ENCODE data around the gene DOK3.

Gene DOK3

DNA sequence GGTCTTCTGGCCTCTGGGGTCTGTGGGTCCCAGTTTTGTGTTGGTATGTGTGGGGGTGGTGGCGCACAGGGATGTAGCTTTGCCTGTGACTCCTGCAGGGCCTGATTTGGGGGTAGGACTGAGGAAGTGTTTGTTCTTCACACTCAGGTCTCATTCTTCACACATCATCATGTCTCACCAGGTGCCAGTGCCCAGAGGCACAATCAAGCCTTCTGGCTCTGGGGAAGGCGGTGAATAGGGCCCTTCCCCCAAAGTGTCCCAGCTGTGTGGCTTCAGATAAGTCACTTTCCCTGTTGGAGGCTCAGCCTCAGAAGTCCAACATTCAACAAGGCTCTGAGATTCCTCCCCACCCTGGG is 41.3 kb downstream of the DOK3 start:
- TF ChIP-seq, protein P1, sequence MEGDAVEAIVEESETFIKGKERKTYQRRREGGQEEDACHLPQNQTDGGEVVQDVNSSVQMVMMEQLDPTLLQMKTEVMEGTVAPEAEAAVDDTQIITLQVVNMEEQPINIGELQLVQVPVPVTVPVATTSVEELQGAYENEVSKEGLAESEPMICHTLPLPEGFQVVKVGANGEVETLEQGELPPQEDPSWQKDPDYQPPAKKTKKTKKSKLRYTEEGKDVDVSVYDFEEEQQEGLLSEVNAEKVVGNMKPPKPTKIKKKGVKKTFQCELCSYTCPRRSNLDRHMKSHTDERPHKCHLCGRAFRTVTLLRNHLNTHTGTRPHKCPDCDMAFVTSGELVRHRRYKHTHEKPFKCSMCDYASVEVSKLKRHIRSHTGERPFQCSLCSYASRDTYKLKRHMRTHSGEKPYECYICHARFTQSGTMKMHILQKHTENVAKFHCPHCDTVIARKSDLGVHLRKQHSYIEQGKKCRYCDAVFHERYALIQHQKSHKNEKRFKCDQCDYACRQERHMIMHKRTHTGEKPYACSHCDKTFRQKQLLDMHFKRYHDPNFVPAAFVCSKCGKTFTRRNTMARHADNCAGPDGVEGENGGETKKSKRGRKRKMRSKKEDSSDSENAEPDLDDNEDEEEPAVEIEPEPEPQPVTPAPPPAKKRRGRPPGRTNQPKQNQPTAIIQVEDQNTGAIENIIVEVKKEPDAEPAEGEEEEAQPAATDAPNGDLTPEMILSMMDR (IDR thresholded peaks at IDR 0.05; ENCODE audit: extremely low read depth, insufficient read depth, missing control alignments), result no peak
- in situ Hi-C loops (cut with MboI; ENCODE audit: low pct_unique_long_range_greater_than_20kb, low sequenced_read_pairs, unreplicated experiment), result no loop called here
- DNase-seq (ENCODE audit: low spot score), result no peak

GRCh38 chr5:177467436-177467835 is 42.2 kb downstream of the DOK3 start:
- in situ Hi-C loops (cut with MboI; ENCODE audit: low pct_unique_long_range_greater_than_20kb, low sequenced_read_pairs, unreplicated experiment), result no loop called here
- TF ChIP-seq, protein P1 (IDR thresholded peaks at IDR 0.05; ENCODE audit: extremely low read depth, insufficient read depth, missing control alignments), result no peak
- no peak for DNase-seq (ENCODE audit: low spot score)

GRCh38 chr5:177466861-177467260 is 42.8 kb downstream of the DOK3 start:
- in situ Hi-C loops (cut with MboI; ENCODE audit: low pct_unique_long_range_greater_than_20kb, low sequenced_read_pairs, unreplicated experiment), result no loop called here
- TF ChIP-seq, protein P1 (IDR thresholded peaks at IDR 0.05; ENCODE audit: extremely low read depth, insufficient read depth, missing control alignments), result no peak

DNA sequence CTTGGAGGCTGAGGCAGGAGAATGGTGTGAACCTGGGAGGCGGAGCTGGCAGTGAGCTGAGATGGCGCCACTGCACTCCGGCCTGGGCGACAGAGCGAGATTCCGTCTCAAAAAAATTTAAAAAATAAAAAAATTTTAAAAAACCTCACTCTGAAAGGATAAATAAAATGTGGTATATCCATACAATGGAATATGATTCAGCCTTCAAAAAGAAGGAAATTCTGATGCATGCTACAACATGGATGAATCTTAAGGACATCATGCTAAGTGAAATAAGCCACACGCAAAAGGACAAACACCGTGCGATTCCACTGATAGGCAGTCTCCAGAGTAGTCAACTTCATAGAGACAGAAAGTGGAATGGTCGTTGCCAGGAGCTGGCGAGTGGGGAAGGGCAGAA is 44.6 kb downstream of the DOK3 start:
- in situ Hi-C loops (cut with MboI; ENCODE audit: low pct_unique_long_range_greater_than_20kb, low sequenced_read_pairs, unreplicated experiment), result no loop called here
- no peak for DNase-seq (ENCODE audit: low spot score)

More at GRCh38 chr5:177466861-177467260, 42.8 kb downstream of the DOK3 start:
- no peak for DNase-seq (ENCODE audit: low spot score)

DNA sequence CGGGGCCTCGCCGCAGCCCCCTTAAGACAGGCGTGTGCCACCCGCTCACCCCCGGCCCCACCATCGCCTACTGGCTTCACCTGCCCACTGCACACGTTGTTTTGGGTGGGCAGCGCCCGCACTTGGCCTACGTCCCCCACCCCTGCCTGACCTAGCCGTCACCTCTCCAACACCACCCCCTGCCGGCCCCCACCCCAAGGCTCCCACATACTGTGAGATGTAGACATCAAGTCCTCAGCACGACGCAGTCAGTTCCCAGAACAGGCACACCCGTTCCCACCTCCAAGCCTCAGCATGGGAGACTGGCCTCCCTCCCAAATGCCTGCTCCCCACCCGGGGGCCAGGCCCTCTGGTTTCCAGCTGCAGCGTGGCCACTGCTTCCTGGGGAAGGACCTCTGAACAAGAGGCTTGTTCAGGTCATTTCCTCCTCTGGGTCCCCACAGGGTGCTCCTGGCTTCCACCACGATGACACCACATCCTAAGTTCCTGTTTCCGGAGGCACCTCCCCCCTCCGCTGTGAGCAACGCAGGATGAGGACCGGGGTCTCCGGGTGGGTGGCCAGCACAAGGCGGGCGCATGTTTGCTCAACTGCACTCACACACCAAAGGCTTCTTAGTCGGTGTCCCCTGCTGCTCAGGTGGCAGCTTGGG is 47.5 kb downstream of the DOK3 start:
- in situ Hi-C loops (cut with MboI; ENCODE audit: low pct_unique_long_range_greater_than_20kb, low sequenced_read_pairs, unreplicated experiment), result no loop called here
- no peak for DNase-seq (ENCODE audit: low spot score)
- TF ChIP-seq, protein P1 (IDR thresholded peaks at IDR 0.05; ENCODE audit: extremely low read depth, insufficient read depth, missing control alignments), result no peak

More for the DNA sequence above, 44.6 kb downstream of the DOK3 start:
- TF ChIP-seq, protein P1 (IDR thresholded peaks at IDR 0.05; ENCODE audit: extremely low read depth, insufficient read depth, missing control alignments), result no peak

DNA sequence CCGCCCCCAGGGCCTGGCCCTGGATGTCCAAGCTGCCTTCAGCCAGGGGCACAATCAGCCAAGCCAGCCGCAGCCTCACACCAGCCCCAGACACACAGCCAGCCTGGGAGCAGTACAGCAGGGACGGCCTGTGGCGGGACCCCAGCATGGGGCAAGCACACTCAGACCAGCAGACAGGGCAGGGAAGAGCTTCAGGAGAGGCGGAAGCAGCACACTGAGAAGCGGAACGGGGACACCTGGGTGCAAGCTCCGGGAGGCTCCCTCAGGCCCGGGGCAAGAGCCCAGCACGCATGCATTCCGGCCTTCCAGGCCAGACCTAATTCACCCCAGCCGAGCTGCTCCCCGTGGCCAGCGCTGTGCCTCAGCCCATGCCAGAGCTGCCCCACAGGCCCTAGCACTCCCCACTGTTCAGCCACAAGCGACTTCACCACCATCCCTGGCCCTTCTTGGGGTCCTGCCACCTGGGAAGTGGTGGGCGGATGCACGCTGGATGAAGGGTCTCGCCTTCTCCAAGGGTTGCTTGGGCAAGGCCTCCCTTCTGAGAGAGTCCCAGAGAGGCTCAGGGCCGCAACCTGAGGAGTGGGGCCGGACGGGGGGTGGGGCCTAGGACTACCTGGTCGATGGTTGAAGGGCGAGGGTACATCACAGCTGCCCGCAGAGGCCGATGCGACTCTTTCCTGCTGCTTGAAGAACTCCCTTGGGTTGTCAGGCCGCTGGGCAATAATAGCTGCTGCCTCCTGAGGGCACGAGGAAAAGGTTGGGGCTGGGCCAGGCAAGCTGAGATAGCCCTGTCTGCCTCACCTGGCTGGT is 49.6 kb downstream of the DOK3 start:
- in situ Hi-C loops (cut with MboI; ENCODE audit: low pct_unique_long_range_greater_than_20kb, low sequenced_read_pairs, unreplicated experiment), result loop anchor here (10.0 kb wide), 1 partner anchor 55 kb away; the partner anchor contains the start of genes F12 and PFN3
- TF ChIP-seq, protein P1 (IDR thresholded peaks at IDR 0.05; ENCODE audit: extremely low read depth, insufficient read depth, missing control alignments), result no peak
- DNase-seq (ENCODE audit: low spot score), result no peak
